ENCODE results near the gene PCDHGC4. TPM values are rescaled to one million over a fixed set of nuclear protein-coding genes. Genes with fewer than 3 reads are reported as not detected.

PCDHGC4 gene
- total RNA-seq, 1 experiment from 2014 or later: 0.39 TPM

Other genes with a start within 250 kb of the PCDHGC4 start
- 0.74 and 1.0 TPM in 2 replicates for gene PCDHB15, start 239.6 kb upstream of the PCDHGC4 start, total RNA-seq (2014; rRNA removed; shearing (Covaris generic))
- gene SLC25A2, start 181.0 kb upstream of the PCDHGC4 start, total RNA-seq (2014; rRNA removed; shearing (Covaris generic)): 0.11 and 0.75 TPM in 2 replicates
- 147 and 154 TPM in 2 replicates for gene TAF7, start 164.2 kb upstream of the PCDHGC4 start, total RNA-seq (2014; rRNA removed; shearing (Covaris generic))
- gene PCDHGA1, start 154.5 kb upstream of the PCDHGC4 start, total RNA-seq (2014; rRNA removed; shearing (Covaris generic)): 2.2 and 3.1 TPM in 2 replicates
- gene PCDHGA2, start 146.3 kb upstream of the PCDHGC4 start, total RNA-seq (2014; rRNA removed; shearing (Covaris generic)): 1.2 and 2.1 TPM in 2 replicates
- gene PCDHGA3, start 141.2 kb upstream of the PCDHGC4 start, total RNA-seq (2014; rRNA removed; shearing (Covaris generic)): 0.26 TPM in 1 of 2 replicates, not detected in the other
- gene PCDHGB1, start 134.9 kb upstream of the PCDHGC4 start, total RNA-seq (2014; rRNA removed; shearing (Covaris generic)): 0.79 TPM in 1 of 2 replicates, not detected in the other
- gene PCDHGA4, start 130.0 kb upstream of the PCDHGC4 start, total RNA-seq (2014; rRNA removed; shearing (Covaris generic)): 1.2 and 1.7 TPM in 2 replicates
- 3.8 TPM in 1 of 2 replicates, not detected in the other for gene PCDHGB2, start 125.0 kb upstream of the PCDHGC4 start, total RNA-seq (2014; rRNA removed; shearing (Covaris generic))
- gene PCDHGA5, start 120.9 kb upstream of the PCDHGC4 start, total RNA-seq (2014; rRNA removed; shearing (Covaris generic)): 0.76 and 1.8 TPM in 2 replicates
- 1.1 TPM in 1 of 2 replicates, not detected in the other for gene PCDHGB3, start 114.8 kb upstream of the PCDHGC4 start, total RNA-seq (2014; rRNA removed; shearing (Covaris generic))
- 0.38 and 1.4 TPM in 2 replicates for gene PCDHGA6, start 111.1 kb upstream of the PCDHGC4 start, total RNA-seq (2014; rRNA removed; shearing (Covaris generic))
- 0.82 and 0.91 TPM in 2 replicates for gene PCDHGA7, start 102.3 kb upstream of the PCDHGC4 start, total RNA-seq (2014; rRNA removed; shearing (Covaris generic))
- 0.09 and 0.18 TPM in 2 replicates for gene PCDHGB4, start 97.3 kb upstream of the PCDHGC4 start, total RNA-seq (2014; rRNA removed; shearing (Covaris generic))
- 0.32 and 1.1 TPM in 2 replicates for gene PCDHGA8, start 92.4 kb upstream of the PCDHGC4 start, total RNA-seq (2014; rRNA removed; shearing (Covaris generic))
- gene PCDHGB5, start 87.1 kb upstream of the PCDHGC4 start, total RNA-seq (2014; rRNA removed; shearing (Covaris generic)): 1.1 and 3.6 TPM in 2 replicates
- gene PCDHGA9, start 82.3 kb upstream of the PCDHGC4 start, total RNA-seq (2014; rRNA removed; shearing (Covaris generic)): 0.55 TPM in 1 of 2 replicates, not detected in the other
- gene PCDHGB6, start 77.0 kb upstream of the PCDHGC4 start, total RNA-seq (2014; rRNA removed; shearing (Covaris generic)): 1.2 and 1.3 TPM in 2 replicates
- gene PCDHGA10, start 72.0 kb upstream of the PCDHGC4 start, total RNA-seq (2014; rRNA removed; shearing (Covaris generic)): 1.2 and 2.9 TPM in 2 replicates
- gene PCDHGB7, start 67.4 kb upstream of the PCDHGC4 start, total RNA-seq (2014; rRNA removed; shearing (Covaris generic)): 1.8 and 2.6 TPM in 2 replicates
- 0.22 and 0.32 TPM in 2 replicates for gene PCDHGA11, start 64.0 kb upstream of the PCDHGC4 start, total RNA-seq (2014; rRNA removed; shearing (Covaris generic))
- 0.34 TPM in 1 of 2 replicates, not detected in the other for gene PCDHGA12, start 54.5 kb upstream of the PCDHGC4 start, total RNA-seq (2014; rRNA removed; shearing (Covaris generic))
- gene PCDHGC3, start 9.1 kb upstream of the PCDHGC4 start, total RNA-seq (2014; rRNA removed; shearing (Covaris generic)): 45.5 and 57.8 TPM in 2 replicates
- gene PCDHGC5, start 4.1 kb downstream of the PCDHGC4 start, total RNA-seq (2014; rRNA removed; shearing (Covaris generic)): 0.21 TPM in 1 of 2 replicates, not detected in the other
- gene DIAPH1, start 134.0 kb downstream of the PCDHGC4 start, total RNA-seq (2014; rRNA removed; shearing (Covaris generic)): 44.5 and 48.7 TPM in 2 replicates
- 85.9 and 93.9 TPM in 2 replicates for gene HDAC3, start 151.8 kb downstream of the PCDHGC4 start, total RNA-seq (2014; rRNA removed; shearing (Covaris generic))
- 5.8 and 10.1 TPM in 2 replicates for gene RELL2, start 152.0 kb downstream of the PCDHGC4 start, total RNA-seq (2014; rRNA removed; shearing (Covaris generic))
- gene FCHSD1, start 166.4 kb downstream of the PCDHGC4 start, total RNA-seq (2014; rRNA removed; shearing (Covaris generic)): 33.2 and 35.8 TPM in 2 replicates
- 7.6 and 8.1 TPM in 2 replicates for gene ARAP3, start 197.2 kb downstream of the PCDHGC4 start, total RNA-seq (2014; rRNA removed; shearing (Covaris generic))

Measured in SJSA1 (cell line).